SU-DHL-6 (cell line): ENCODE results near the gene KRT9.
"Not testable (repeated sequence)": the region's sequence is repeated elsewhere in the genome, so short reads cannot be mapped to it uniquely, and the experiment has no call there.

Source experiments
- H2AFZ ChIP-seq: fragments of 200-600 bp; sonication (generic); 2 replicates; pipeline ENCODE4 v1.6.1; 2014; ENCODE audit warnings: low read depth, mild to moderate bottlenecking, moderate library complexity, mixed read lengths, antibody characterized with exemption, low read length; ENCODE audit not compliant: severe bottlenecking
- H3F3A ChIP-seq: fragments of 200-600 bp; shearing (Covaris generic); 2 replicates; pipeline ENCODE4 v1.6.0; 2016; ENCODE audit warnings: antibody characterized with exemption, mild to moderate bottlenecking; ENCODE audit not compliant: insufficient read depth
- H3K27ac ChIP-seq: fragments of 200-600 bp; sonication (generic); 2 replicates; pipeline ENCODE4 v1.5.1; 2016; ENCODE audit warnings: low read depth, mild to moderate bottlenecking, low read length, moderate library complexity, mixed read lengths
- H3K27me3 ChIP-seq: fragments of 200-600 bp; sonication (generic), shearing (Covaris generic); 2 replicates; pipeline ENCODE4 v1.6.0; 2014; ENCODE audit warnings: mild to moderate bottlenecking, low read length
- H3K36me3 ChIP-seq: fragments of 200-600 bp; sonication (generic); 2 replicates; pipeline ENCODE4 v1.6.1; 2014; ENCODE audit warnings: mild to moderate bottlenecking, low read length, mixed read lengths
- H3K4me2 ChIP-seq: fragments of 300-600, 200-600 bp; shearing (Covaris generic), sonication (generic); 2 replicates; pipeline ENCODE4 v1.6.0; 2014; ENCODE audit warnings: low read length, low read depth, mild to moderate bottlenecking; ENCODE audit not compliant: poor library complexity, severe bottlenecking
- H3K4me3 ChIP-seq: fragments of 200-600 bp; sonication (generic); 2 replicates; pipeline ENCODE4 v1.5.1; 2014; ENCODE audit warnings: antibody characterized with exemption, low read length, mild to moderate bottlenecking, mixed read lengths; ENCODE audit not compliant: insufficient read depth, poor library complexity, severe bottlenecking
- H3K79me2 ChIP-seq: fragments of 200-600 bp; sonication (generic); 2 replicates; pipeline ENCODE4 v1.6.1; 2014; ENCODE audit warnings: mild to moderate bottlenecking, low read length, moderate library complexity; ENCODE audit not compliant: insufficient read depth
- H3K9ac ChIP-seq: fragments of 200-600 bp; sonication (generic); 2 replicates; pipeline ENCODE4 v1.7.0; 2014; ENCODE audit warnings: mild to moderate bottlenecking, low read length
- H3K9me2 ChIP-seq: fragments of 200-600 bp; sonication (generic); replicated peaks from 2 replicates; pipeline ENCODE4 v1.6.1; 2014; ENCODE audit warnings: low read length; ENCODE audit not compliant: insufficient read depth
- H3K9me3 ChIP-seq: fragments of 200-600 bp; sonication (generic); 2 replicates; pipeline ENCODE4 v1.6.1; 2014; ENCODE audit warnings: low read length, mixed read lengths; ENCODE audit not compliant: insufficient read depth
- H4K20me1 ChIP-seq: fragments of 200-600 bp; sonication (generic); 2 replicates; pipeline ENCODE4 v1.6.1; 2014; ENCODE audit warnings: low read depth, mild to moderate bottlenecking, antibody characterized with exemption, low read length, moderate library complexity, mixed read lengths
- EZH2phosphoT487 ChIP-seq: fragments of 200-600 bp; sonication (generic), shearing (Covaris generic); conservative IDR thresholded peaks from 2 replicates; pipeline ENCODE4 v1.6.1; 2018; ENCODE audit warnings: mild to moderate bottlenecking, antibody characterized with exemption, low read length, moderate library complexity, mixed read lengths
- TF ChIP-seq, protein P1 (sequence below): fragments of 200-600 bp; sonication (generic); IDR thresholded peaks from one replicate; pipeline ENCODE4 v1.5.1; 2017; ENCODE audit warnings: antibody characterized with exemption, mild to moderate bottlenecking, low read length, moderate library complexity; ENCODE audit not compliant: insufficient read depth, poor library complexity, severe bottlenecking

The KRT9 gene

DNA sequence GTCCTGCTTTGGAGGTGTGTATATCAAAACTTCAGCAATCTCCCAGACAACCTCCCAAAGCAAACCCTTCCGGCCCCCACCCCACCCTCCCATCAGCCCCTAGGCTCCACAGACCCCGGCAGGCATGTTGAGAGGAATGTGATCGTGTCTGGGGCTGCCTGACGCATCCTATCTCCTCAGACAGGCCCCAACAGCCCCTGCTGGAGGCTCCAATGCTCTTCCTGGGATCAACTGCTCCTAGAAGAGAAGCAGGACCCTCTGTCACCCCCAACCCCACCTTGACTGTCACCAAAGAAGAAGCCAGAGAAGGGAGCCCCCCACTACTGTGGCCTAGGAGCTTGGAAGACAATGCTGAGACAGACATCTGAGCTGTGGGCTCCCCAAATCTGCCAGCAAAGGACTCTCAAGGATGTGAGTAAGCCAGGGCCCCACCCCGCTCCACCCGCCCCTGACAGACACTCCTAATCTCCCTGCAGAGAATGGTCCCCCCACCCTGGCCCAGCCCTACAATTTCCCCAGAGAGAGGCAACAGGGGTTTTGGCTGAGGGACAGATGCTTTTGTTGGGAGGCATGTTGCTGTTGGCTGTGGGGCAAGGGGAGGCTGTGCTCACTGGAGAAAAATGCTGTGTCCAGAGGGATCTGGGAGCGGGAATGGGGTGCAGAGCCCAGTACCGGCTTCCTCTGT is 16.4 kb upstream of the KRT9 start:
- H3K79me2 ChIP-seq, result no peaks in the 10 kb centered on the region
- H3K27ac ChIP-seq, result no peak overlapping the region
- H2AFZ ChIP-seq, result no peak overlapping the region

DNA sequence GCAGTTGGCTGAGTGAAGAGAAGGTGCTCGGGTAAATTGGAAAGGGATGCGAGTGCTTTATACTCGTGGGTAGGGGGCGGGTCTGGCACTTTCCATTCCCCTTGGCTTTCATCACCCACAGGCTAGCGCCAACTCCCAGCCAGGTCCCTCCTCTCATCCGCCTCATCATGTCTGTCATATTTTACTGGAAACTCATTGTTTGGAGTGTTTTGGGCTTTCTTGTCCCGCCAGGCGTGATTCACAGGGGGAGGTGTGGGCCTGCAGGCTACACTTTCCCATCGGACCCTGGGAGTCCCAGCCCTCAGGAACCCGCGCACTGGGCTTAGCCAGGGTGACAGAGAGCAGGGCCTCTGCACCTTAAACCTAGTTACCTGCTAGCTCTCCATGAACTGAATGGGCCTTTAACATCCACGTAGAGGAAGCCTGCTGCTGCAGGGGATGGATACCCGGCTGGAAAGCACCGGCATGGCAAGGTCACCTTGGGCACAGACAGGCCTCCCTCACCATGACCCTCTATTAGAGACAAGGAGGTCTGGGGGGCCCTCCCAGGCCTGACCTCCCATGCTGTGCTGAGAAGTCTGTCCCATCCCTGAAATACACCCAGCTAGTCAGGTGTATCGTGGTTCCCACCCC is 15.1 kb upstream of the KRT9 start, which contains the start of gene KRT14:
Gene KRT14 (minus strand): TSS at position 33 of the 633 bp plus-strand sequence. CDS start 61 bp downstream, outside the sequence.
- no peaks in the 10 kb centered on the region for H3F3A ChIP-seq
- H4K20me1 ChIP-seq, result no peaks in the 10 kb centered on the region
- no peak within 1 kb of the TSS for H2AFZ ChIP-seq
- H3K4me3 ChIP-seq, result no peak within 1 kb of the TSS
- no peak within 1 kb of the TSS for H3K27ac ChIP-seq
- H3K79me2 ChIP-seq, result no peaks in the 10 kb centered on the region
- H3K9me3 ChIP-seq, result no peaks in the 10 kb centered on the region
- no peaks in the 10 kb centered on the region for H3K36me3 ChIP-seq
- H3K27me3 ChIP-seq, result no peaks in the 10 kb centered on the region
- no peak within 1 kb of the TSS for H3K4me2 ChIP-seq
- H3K9me2 ChIP-seq, result no peaks in the 10 kb centered on the region
- H3K9ac ChIP-seq, result no peak within 1 kb of the TSS
- TF ChIP-seq EZH2phosphoT487, result no peak
- TF ChIP-seq, protein P1, sequence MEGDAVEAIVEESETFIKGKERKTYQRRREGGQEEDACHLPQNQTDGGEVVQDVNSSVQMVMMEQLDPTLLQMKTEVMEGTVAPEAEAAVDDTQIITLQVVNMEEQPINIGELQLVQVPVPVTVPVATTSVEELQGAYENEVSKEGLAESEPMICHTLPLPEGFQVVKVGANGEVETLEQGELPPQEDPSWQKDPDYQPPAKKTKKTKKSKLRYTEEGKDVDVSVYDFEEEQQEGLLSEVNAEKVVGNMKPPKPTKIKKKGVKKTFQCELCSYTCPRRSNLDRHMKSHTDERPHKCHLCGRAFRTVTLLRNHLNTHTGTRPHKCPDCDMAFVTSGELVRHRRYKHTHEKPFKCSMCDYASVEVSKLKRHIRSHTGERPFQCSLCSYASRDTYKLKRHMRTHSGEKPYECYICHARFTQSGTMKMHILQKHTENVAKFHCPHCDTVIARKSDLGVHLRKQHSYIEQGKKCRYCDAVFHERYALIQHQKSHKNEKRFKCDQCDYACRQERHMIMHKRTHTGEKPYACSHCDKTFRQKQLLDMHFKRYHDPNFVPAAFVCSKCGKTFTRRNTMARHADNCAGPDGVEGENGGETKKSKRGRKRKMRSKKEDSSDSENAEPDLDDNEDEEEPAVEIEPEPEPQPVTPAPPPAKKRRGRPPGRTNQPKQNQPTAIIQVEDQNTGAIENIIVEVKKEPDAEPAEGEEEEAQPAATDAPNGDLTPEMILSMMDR, result no peak

More for the DNA sequence above, 16.4 kb upstream of the KRT9 start:
- no peak overlapping the region for H3K4me3 ChIP-seq
- H3K9me2 ChIP-seq, result no peaks in the 10 kb centered on the region
- no peaks in the 10 kb centered on the region for H4K20me1 ChIP-seq
- H3K4me2 ChIP-seq, result no peak overlapping the region
- TF ChIP-seq, protein P1, result no peak
- no peak for TF ChIP-seq EZH2phosphoT487
- H3K9ac ChIP-seq, result no peak overlapping the region
- no peaks in the 10 kb centered on the region for H3K36me3 ChIP-seq
- no peaks in the 10 kb centered on the region for H3K27me3 ChIP-seq
- H3F3A ChIP-seq, result no peaks in the 10 kb centered on the region
- H3K9me3 ChIP-seq, result no peaks in the 10 kb centered on the region

GRCh38 chr17:41585301-41586056 is 13.6 kb upstream of the KRT9 start:
- Histone ChIP-seq H4K20me1 (no peaks in the 10 kb centered on the region), H3F3A (no peaks in the 10 kb centered on the region), H2AFZ (no peak overlapping the region), H3K27ac (no peak overlapping the region), H3K4me3 (no peak overlapping the region), H3K27me3 (no peaks in the 10 kb centered on the region), H3K36me3 (no peaks in the 10 kb centered on the region), H3K9ac (no peak overlapping the region), H3K9me2 (no peaks in the 10 kb centered on the region), H3K4me2 (no peak overlapping the region), H3K79me2 (no peaks in the 10 kb centered on the region), H3K9me3 (no peaks in the 10 kb centered on the region)
- no peak for TF ChIP-seq EZH2phosphoT487
- TF ChIP-seq, protein P1, result no peak

DNA sequence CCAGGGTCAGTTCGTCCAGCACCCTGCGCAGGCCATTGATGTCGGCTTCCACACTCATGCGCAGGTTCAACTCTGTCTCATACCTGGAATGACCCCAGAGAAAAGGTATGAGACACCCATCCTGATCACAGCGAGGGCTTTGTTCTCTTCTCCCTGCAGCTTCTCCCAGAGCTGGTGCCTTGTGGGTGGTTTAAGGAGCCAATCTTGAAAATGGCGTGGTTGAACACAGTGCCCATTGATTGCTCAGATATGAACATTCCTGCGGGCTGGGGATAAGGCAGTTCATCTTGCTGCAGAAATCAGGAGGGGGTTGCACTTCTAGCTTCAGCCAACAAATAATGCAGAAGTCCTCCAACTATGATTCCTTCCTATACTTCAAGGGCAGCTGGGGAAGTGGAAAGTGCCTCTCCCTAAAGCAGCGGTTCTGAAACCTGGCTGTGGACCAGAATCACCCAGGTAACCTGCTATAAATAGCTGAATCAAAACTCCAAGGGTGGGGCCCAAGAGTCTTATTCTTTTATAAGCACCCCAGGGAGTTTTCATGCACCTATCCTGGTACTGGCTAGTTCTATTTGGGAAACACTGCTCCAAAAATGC is 12.6 kb upstream of the KRT9 start:
- H3K79me2 ChIP-seq, H3K27ac ChIP-seq, H4K20me1 ChIP-seq, H3K4me2 ChIP-seq, H3K4me3 ChIP-seq, H3K36me3 ChIP-seq, H2AFZ ChIP-seq, H3F3A ChIP-seq, H3K9ac ChIP-seq, H3K9me3 ChIP-seq, H3K9me2 ChIP-seq, H3K27me3 ChIP-seq: not testable (repeated sequence)
